Erythroblast (primary cell): ENCODE data around the gene TDRD3.

Experiments
- GATA1 ChIP-seq: IDR thresholded peaks from 2 replicates; pipeline ENCODE4 v1.6.1; 2011; ENCODE audit warnings: low read depth, mild to moderate bottlenecking, control low read depth, low read length, moderate library complexity
- POLR2A ChIP-seq: IDR thresholded peaks from 2 replicates; pipeline ENCODE4 v1.6.1; 2011; ENCODE audit warnings: mild to moderate bottlenecking, low read length

- no peak for TF ChIP-seq POLR2A
- TF ChIP-seq GATA1, result no peak
Observed at GRCh38 chr13:60414177-60414576, 17.2 kb downstream of the TDRD3 start.
